ENCODE results near the gene ZBTB24. TPM values are rescaled to one million over a fixed set of nuclear protein-coding genes. Genes with fewer than 3 reads are reported as not detected.
A peak's percentile ranks its signal among the peaks of the same experiment; 100 is the strongest.
"Not testable (repeated sequence)": the region's sequence is repeated elsewhere in the genome, so short reads cannot be mapped to it uniquely, and the experiment has no call there.

ZBTB24 gene
- polyA plus RNA-seq, 10 donors = 4.0 to 7.4 (median 5.7) TPM

DNA sequence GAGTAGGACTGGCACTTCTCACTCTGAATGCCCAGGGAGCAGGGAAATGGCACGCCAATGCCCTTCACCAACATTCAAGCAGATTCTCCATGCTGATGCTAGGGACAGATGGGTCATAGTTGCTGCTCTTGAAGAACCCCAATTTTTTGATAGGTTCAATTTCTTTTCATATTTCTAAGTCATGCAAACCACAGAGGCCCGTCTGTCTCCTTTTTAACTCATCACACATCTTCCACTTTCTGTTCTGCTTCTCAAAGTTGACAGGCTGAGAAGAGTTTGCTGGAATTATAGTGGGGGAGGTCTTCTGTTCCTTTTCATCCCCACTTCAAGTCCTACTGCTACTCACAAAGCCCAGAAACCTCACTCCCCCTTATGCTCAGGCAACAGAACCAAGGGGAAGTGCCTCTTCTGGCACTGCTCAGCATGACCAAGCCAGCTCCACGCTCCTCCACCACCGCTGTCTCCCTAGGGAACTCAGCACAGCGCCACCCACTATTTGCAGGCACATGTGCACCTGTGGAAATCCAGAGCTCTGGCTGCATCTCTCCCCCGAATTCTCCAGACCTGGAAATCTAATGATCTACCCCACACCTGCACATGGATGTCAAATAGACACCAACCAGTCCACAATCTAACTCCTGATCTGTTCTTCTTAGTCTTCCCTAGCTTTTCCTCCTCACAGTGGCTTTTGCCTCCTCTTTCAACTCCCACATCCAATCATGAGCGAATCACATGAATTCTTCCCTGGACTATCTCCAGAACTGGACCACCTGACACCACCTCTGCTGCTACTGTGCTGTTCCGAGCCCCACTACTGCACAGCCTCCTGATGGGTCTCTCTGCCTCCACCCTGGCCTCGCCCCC lies 10.7 kb downstream of the ZBTB24 start:
- DNase-seq = no peak

DNA sequence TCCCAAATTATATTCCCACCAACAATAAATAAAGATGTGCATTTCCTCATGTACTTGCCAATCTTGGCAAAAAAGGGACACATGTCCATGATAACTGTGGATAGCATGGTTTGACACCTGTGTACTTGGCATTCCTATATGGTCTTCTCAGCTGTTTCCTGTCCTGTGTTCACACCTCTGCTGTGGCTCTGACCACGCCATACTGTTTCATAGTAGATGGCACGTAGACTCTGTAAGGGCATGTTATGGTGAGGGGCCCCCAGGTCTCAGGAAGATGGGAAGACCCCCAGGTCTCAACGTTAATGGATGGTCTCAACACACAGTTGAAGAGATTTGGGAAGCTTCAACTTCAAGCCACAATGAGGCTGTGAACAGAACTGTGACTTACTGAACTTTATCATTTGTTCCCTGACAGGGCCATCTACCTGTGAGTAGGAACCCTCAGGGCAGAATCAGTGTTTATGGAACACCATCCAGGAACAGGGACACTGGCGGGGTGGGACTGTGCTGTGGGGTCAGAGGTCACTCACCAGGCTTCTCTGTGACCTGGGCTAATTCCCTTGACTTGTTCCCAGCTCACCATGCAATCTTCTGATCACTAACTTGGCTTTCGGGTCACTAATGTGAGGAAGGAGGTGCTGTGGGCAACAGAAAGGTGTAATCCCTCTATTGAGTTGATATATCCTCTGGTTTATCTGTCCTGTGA lies 11.8 kb downstream of the ZBTB24 start:
- DNase-seq = no peak

DNA sequence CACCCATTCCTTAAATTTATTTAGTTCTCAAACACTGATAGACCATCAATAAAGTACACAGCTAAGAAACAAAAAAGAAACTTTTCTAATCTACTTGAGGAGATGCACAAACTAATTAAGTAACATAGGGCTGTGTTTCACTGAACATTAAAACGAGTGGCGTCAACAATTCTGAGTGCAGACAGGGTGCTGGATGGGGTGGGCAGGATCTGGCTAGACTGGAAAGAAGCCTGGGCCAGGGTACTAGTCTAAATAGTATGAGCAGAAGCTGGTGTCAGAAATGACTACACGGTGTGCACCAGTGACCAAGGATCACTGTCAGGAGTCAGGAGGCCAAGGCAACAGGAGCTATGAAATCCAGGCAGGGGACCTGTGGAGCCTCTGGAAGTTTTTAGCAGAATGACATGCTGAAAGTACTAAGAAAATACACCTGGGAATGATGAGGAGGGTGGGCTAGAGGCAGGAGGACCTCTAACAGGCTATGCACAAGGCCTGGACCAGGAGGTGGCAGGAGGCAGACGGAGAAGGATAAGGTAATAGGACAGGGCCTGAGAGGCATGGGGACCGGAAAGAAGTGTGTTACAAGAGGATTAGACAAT lies 13.3 kb downstream of the ZBTB24 start:
- DNase-seq = no peak

DNA sequence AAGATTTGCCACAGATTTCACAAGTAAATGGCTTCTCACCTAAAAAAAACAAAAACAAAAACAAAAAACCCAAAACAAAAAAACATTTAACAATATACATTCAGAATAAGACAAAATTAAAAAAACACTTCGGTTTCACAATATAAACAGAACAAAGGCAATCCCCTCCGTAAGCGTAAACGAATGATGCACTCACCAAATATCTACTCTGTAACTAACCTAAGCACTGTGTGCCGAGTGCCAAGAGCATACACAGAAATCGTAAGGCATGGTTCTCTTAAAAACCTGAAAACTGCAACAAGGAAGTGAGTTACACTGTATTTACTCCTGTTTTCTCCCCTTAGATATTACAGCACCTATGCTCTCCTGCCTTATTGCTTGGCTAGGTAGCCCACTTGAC lies 15.3 kb downstream of the ZBTB24 start:
- no peak for DNase-seq

DNA sequence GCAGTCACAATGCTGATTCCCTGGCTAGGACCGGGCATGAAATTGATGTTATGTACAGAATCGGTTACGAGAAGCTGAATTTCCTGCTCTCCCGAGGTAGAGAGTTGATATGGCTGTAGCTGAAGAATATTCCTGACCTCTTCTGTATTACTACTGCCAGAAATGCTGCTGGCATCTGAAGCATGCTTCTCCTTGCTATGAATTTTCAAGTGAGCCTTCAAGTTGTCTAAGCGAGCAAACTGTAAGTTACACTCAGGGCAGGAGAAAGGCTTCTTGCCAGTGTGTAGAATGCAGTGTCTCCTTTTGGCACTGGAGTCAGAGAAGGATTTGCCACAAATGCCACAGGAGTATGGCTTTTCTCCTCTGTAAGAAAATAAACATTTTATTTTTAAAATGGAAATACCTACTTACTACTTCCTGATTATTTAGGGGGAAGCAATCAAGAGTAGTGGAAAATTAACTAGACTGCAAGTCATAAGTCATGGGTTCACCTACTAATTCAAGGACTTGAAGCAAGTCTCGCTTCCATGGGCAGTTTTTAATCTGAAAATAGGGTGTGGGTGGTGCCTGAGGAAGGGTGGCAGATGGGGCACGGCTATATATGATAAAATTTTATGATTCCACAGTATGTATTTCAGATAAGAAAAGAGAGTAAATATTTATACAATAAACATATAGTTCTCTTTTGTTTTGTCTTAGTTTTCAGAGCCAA lies 16.7 kb downstream of the ZBTB24 start:
- DNase-seq = no peak

DNA sequence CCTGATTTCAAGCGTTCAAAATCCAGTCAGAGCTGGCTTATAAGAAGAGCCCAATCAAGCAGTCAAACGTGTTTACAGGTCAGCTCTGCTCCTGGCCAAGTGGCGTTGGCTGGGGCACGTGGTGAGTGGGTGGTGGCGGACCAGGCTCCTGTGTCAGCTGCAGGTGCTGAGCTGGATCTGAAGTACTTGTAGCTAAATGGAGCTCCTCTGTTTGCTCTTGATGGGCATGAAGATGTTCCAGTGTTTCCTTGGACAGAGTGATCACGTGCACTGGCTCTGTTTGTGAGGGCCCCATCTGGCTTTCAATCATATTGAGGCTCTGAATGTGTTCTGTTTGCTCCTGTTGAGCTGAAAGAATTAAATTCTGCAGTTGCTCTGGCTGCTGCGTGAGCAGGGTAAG lies 17.2 kb downstream of the ZBTB24 start:
- no peak for DNase-seq

DNA sequence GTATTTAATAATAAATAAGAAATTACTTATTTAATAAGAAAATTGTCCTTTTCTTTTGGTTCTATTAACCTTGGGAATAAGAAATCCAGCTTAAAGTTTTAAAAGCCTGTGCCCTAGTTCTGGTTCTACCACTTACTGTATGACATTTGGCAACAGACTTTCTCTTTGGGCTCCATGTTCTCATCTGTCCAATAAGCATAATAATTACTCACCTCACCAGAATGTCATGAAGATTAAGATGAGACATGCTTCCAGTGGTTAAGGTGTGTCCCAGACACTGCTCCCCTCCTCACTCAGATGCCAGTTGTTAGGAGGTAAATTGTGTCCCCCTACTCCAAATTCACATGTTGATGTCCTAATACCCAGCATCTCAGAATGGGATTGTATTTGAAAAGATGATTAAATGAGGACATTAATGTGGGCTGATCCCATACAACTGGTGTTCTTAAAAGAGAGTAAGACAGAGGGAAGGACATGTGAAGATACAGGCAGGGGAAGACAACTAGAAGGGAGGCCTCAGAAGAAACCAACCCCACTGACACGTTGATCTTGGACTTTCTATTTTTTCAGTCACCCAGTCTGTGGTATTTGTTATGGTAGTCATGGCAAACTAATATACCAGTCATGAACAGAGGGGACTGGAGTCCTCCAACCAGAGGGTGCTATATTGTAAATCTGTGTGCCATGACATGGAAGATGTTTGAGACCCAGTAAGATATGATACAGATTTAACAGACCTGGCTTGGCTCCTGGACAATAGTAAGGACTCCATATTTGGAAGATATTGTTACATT lies 21.1 kb downstream of the ZBTB24 start:
- DNase-seq = no peak

DNA sequence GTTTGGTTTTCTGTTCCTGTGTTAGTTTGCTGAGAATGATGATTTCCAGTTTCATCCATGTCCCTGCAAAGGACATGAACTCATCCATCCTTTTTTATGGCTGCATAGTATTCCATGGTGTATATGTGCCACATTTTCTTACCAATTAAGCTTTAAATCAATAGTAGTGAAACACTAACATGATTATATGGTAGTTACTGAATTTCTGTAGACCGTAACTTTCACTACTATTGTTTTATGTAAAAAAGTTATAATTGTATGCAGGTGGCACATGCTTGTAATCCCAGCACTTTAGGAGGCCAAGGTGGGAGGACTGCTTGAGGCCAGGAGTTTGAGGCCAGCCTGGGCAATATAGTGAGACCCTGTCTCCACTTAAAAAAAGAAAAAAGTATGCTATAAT lies 21.8 kb downstream of the ZBTB24 start:
- DNase-seq = not testable (repeated sequence)

DNA sequence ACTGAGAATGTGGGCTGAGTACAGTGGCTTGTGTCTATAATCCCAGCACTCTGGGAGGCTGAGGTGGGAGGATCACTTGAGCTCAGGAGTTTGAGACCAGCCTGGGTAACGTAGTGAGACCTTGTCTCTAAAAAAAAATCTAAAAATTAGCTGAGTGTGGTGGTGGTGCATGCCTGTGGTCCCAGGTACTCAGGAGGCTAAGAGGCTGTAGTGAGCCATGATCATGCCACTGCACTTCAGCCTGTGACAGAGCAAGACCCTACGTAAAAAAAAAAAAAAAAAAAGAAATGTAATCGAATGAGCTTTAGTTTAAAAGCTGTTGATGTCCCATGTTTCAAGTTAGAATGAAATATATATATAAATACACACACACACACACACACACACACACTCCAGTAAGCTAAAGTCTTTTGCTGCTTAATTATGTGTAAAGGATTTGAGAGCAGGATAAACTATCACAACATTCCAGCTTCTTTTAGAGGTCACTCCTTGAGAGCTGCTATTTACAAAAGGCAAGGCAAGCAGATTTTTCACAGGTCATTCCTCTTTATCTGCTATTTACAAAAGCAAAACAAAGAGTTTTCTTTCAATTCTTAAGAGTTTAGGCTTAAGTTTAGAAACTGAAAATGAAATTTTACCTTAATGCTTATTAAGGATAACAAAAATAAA lies 22.7 kb downstream of the ZBTB24 start:
- no peak for DNase-seq

DNA sequence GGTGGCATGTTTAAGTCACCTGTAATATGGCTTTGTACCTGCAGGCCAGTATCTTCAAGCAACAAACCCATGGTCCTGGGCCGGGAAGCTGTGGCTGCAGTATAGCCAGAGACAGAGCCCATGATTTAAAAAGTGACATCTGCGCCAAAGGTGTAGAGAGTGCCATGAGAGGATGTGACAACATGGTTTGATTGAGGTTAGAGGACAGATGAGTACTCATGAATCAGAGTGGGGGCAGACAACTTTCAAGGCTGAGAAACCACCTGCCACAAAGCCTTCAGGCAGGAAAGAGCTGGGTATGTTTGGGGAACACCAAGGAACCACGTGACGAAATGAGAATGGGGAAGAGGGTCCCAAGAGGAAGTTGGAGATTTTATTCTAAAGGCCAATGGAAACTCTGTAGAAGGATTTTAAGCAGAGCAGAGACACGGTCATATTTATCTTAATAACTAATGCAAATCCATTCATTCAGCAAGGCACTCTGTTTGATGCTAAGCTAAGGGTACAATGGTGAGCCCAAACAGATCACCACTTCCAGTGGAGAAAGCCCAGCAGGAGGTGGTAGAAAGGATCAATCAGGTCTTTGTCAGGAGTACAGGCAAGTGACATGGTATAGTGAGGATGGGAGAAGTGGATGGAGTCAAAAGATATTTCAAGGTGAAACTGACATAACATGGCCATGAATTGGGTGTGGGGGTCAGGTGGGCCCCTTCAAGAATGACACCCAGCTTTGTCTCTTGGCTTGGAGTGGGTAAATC lies 24.1 kb downstream of the ZBTB24 start:
- no peak for DNase-seq

DNA sequence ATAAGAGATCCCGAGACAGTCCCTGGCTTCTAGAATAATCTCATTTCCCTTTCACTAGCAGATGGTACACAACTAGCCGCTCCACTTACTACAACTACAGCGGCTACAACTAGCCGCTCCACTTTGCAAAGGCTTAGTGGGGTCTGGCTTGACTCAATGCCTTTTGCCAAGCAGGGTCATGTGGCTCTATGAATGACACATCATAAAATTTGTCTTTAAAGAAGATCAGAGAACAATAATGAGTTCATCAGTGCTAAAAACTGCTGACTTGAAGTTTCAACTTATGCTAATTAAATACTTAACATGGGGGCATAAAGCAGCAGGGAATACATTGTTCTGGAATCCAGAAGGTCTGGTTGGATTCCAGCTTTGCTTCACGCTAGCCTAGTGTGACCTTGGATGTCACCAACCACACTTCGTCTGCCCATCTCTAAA lies 25.4 kb downstream of the ZBTB24 start:
- no peak for DNase-seq

DNA sequence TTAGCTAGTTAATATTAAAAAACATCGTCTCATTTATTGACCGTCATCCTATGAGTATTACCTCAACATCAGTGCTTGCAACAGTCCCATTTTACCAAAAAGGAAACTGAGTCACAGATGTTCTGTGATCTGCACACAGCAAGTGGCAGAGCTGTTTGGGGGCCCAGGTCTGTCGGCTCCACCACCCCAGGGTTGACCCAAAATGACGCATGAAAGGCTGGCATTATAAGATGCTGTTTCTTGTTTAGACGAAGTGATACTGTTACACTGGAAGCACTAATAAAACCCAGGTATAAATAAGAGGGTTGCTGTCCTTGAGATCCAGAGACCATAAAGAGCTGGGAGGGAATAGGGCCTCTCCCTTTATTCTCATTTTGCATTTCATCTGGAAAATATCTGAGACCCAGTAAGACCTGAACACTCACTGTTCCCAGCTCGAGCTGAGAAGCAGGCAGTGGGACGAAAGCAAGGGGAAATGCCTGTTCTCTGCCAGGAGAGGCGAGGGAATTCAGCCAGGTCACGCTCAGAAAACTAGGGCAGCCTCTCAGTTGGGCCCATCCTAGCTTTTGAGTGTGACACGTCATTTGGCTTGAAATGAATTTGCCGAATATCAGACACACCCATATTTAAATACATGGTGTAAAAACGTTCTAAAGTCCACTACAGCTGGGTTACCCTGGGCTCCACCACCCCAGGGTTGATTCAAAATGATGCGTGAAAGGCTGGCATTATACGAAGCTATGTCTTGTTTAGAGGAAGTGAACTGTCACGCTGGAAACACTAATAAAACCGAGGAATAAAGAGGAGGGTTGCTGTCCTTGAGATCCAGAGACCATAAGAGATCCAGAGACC lies 26.1 kb downstream of the ZBTB24 start:
- peak; percentile 35 to 72 (median 64) for DNase-seq

DNA sequence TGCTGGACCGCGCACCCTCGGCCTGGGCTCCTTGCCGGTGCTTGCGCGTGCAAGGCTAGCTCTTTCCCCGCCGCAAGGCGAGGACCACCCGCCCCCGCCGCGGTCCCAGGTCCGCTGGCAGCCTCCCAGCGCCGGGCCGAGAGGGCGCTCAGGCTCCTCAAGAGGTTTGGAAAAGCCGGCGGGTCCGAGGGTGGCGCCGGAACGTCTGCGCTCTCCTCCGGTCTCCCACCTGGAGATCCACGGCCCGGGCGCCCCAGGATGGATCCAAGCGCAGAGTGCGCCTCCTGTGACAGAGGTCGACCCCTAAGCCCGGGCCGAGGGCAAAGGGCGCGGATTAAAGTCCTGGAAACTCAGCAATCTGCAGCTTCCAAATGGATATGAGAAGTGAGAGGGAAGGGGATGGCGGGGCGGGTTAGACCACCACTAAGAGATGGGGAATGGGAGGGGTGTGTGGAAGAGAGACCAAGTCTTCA lies 26.9 kb downstream of the ZBTB24 start:
- DNase-seq = no peak

DNA sequence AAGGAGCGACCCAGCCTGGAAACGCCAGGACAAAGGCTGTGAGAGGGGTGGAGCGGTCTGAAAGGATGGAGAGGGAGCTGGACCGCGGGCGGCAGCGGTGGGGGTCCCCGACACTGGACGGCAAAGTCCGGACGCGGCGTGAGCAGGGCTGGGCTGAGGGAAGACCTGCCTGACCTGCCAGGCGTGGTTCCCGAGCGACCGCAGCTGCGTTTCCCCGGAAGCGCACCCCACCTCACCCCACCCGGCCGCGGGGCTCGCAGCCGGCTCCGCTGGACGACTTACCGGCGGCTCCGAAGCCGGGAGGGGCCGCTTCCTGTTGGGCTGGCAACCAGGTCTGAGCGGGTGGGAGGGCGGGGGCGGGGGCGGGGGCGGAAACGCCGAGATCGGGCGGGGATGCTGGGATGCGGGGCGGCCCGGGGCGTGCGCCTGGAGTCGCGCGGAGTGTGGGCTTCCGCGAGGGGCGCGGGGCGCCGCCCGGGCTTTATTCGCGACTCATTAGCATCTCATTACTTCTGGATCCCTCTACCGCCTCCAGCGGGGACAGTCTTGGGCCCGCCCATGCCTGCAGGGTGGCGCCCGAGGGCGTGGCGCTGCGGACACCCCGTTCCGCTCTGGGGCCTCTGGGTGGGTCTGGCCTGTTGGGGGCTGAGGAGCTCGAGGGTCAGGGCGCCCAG lies 27.4 kb downstream of the ZBTB24 start, which contains the start of gene MICAL1:
TSS of gene MICAL1 (minus strand) at position 336 of the 674 bp plus-strand sequence. CDS start 1,576 bp downstream, outside the sequence.
- peak; percentile 46 to 86 (median 65) for DNase-seq

DNA sequence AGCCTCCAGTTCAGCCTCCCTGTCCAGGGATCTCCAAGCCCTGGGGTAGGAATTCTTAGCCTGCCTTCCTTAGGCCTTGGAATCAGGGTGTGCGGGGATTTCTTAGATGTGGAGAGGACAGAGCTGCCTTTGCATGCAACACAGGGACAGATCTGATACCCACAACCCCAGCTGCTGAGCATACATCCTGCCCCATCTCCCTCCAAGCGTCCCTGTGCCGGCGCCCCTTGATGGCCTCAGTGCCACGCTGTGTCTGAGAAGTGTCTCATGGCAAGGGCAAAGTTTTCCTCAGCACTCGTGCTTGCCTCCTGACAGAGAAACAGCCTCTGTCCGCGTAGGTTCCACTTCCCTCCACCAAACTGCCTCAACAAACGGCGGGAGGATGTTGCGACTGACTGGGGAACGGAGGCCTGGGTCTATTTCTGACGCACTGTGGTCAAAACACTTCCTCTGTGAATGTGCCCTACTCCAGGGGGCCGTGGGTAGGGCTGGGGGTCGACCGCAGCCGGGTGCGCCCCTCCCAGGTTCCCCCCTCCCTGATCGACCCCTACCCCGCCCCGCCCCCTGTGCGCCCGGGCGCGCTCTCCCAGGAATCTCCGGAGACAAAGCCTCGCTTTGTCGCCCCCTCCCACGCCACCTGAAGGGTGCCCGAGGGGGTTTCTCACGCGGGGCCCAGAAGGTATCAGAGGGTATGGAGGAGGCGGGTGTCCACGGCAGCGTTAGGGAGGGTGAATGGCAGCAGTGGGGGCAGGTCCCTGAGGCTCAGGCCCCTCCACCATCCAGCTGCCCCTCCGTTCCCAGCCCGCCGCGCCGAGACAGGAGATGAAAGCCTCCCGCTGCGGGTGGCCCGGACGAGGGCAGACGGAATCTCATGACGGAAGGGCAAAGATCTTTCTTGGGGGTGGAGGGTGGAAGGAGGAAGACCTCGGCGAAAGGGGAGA lies 28.3 kb downstream of the ZBTB24 start:
- DNase-seq = peak; percentile 14 to 82 (median 42)

DNA sequence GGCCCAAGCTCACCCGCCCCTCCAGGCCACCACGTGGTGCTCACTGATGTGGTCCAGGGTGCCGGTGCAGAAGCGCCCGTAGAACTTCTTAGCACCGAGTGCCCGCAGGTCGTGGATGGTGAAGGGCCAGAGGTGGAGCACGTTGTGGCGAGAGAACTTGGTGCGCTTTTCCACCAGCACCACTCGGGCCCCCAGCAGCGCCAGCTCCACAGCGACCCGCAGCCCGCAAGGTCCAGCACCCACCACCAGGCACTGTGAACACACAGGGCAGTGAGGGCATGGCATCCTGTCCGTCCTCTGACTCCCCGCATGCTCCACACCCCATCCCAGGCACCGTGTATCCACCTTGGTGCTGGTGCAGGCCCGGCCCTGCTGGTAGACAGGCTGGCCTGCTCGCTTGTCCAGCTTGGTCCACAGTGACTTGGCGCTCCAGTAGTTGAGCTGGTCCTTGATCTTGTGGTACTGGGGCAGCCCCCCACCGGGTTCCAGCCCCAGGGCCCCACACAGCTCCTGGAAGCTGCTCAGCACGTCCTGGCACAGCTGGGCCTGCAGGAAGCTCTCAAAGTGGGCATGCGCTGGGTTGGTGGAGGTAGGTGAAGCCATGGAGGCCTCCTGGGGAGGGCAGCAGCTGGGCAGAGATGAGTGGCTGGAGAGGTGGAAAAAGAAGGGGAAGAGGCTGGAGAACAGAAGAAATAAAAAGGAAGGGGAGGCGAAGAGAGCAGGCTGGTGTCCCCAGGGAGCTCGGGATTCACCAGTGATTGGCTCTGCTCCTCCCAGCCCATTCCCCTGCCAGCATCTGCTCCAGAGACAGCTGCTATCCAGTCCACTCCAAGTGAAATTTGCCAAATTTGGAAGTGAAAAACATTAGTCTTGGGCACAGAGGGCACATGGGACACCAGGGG lies 29.2 kb downstream of the ZBTB24 start:
- DNase-seq = peak in 2 of 3 donors; percentile 54 to 62
